ENCODE measurements around the gene SRSF2.

SRSF2 gene

DNA sequence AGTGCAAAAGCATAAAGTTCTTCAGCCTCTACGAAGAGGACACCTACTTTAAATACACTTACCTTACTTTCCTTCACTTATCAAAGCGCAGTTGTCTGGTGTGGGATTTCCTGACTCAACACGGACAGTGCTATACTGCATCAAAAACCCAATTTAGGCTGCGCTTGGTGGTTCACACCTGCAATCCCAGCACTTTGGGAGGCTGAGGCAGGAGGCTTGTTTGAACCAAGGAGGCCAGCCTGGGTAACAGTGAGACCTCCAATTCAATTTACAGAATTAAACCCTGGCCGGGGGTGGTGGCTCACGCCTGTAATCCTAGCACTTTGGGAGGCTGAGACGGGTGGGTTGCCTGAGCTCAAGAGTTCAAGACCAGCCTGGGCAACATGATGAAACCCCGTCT, 14.9 kb downstream of the SRSF2 start:
- in situ Hi-C loops (cut with HindIII; ENCODE audit: low sequenced_read_pairs), result no loop called here

GRCh38 chr17:76721463-76721862, 15.7 kb downstream of the SRSF2 start:
- in situ Hi-C loops (cut with HindIII; ENCODE audit: low sequenced_read_pairs), result no loop called here

GRCh38 chr17:76720941-76721340, 16.2 kb downstream of the SRSF2 start:
- in situ Hi-C loops (cut with HindIII; ENCODE audit: low sequenced_read_pairs), result no loop called here

GRCh38 chr17:76720211-76720610, 16.9 kb downstream of the SRSF2 start:
- in situ Hi-C loops (cut with HindIII; ENCODE audit: low sequenced_read_pairs), result no loop called here

- in situ Hi-C loops (cut with HindIII; ENCODE audit: low sequenced_read_pairs), result loop anchor here (10.0 kb wide), 1 partner anchor 184 kb away; the partner anchor contains the start of gene CYGB
Observed at GRCh38 chr17:76718516-76718915, 18.6 kb downstream of the SRSF2 start.

DNA sequence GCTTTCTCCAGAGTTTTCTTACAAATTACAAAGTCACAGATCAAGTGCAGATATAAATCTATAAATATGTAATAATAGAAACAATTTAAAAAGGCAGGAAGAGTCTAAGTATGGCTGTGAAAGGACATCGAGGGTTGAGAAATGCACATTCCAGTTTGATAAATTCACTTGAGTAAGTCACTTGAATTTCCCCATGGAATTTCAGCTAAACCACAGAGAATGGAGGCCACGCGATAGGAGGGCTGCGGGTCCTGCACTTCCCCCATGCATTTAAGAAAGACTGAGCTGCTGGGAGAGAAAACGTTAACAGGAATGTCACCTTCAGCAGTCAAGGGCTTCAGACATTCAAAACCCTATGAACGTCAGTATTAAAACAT, 20.3 kb downstream of the SRSF2 start:
- in situ Hi-C loops (cut with HindIII; ENCODE audit: low sequenced_read_pairs), result loop anchor here (10.0 kb wide), 1 partner anchor 182 kb away; the partner anchor contains the start of gene CYGB

DNA sequence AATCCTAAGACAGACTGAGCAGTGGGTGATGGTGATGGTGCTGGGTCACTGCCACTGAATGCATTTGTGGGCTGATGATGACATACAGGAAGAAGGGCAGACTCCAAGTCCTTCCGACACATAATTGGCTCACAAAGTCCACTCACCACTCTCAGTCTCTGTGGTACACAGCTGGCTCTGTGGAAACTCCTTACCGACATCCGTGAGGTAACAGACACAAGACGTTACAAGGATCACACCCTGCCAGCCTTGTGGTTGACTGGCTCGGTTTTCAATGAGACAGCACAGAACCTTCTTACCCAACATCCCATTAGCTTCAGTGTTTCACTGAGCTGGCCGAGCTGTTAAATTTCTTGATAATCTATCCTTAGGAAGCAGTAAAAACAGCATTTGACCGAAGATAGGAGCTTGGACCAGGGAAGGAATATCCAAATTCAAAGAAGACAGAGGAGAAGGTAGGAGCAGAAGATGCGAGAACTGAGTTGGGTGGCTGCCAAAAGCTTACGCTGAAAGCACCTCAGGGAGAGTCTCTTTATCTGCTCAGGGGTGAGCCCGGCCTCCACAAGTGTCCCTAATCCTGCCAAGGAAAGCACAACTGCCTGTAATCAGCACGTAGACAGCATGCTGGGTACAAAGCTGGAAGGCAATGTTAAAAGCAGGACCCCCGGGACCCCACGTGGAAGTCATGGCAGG, 20.8 kb downstream of the SRSF2 start:
- in situ Hi-C loops (cut with HindIII; ENCODE audit: low sequenced_read_pairs), result loop anchor here (10.0 kb wide), 1 partner anchor 181 kb away; the partner anchor contains the start of gene CYGB

DNA sequence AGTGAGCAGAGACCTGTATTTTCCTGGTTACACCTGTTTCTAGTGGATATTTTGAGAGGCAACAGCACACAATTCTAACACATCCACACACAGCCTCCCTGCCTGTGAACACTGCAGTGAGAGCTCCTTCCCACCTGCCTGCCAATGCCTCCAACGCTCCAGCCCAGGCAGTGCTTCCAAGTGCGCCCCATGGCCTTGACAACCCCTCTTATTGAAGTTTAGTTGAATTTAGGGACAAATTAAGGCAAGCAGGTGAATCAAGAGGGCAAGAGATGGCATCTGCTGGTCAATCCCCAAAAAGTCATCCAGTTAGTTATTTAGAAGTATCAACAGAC, 21.7 kb downstream of the SRSF2 start:
- in situ Hi-C loops (cut with HindIII; ENCODE audit: low sequenced_read_pairs), result loop anchor here (10.0 kb wide), 1 partner anchor 181 kb away; the partner anchor contains the start of gene CYGB

- in situ Hi-C loops (cut with HindIII; ENCODE audit: low sequenced_read_pairs), result loop anchor here (10.0 kb wide), 1 partner anchor 180 kb away; the partner anchor contains the start of gene CYGB
Observed at GRCh38 chr17:76714822-76715495, 22.2 kb downstream of the SRSF2 start.

DNA sequence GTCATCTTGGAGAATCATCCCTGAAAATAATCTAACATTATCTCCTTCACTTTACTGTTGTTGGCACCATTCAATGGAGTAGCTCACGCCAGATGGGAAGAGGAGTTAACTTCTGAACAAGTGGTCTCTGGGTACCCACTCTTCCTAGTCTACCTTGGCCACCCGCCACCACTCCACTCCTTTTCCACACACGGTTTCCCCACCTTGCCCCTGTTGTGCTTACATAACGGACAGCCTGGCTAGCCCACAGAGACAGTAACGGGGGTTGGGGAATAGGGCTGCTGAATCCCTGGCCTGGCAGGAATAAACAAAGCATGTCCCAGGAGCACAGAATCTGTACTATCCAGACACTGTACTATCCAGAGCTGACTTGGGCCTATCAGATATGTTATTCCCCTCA, 22.8 kb downstream of the SRSF2 start:
- in situ Hi-C loops (cut with HindIII; ENCODE audit: low sequenced_read_pairs), result loop anchor here (10.0 kb wide), 1 partner anchor 180 kb away; the partner anchor contains the start of gene CYGB

- in situ Hi-C loops (cut with HindIII; ENCODE audit: low sequenced_read_pairs), result loop anchor here (10.0 kb wide), 1 partner anchor 179 kb away; the partner anchor contains the start of gene CYGB
Observed at GRCh38 chr17:76713765-76714164, 23.4 kb downstream of the SRSF2 start.

- in situ Hi-C loops (cut with HindIII; ENCODE audit: low sequenced_read_pairs), result loop anchor here (10.0 kb wide), 1 partner anchor 178 kb away; the partner anchor contains the start of gene CYGB
Observed at GRCh38 chr17:76712321-76712720, 24.8 kb downstream of the SRSF2 start.

GRCh38 chr17:76710863-76711611, 26.1 kb downstream of the SRSF2 start, which contains the start of gene MXRA7:
Gene MXRA7 (minus strand): TSS chr17:76710965. CDS start chr17:76710946, 19 bp downstream.
- in situ Hi-C loops (cut with HindIII; ENCODE audit: low sequenced_read_pairs), result loop anchor here (10.0 kb wide), 1 partner anchor 176 kb away; the partner anchor contains the start of gene CYGB

GRCh38 chr17:76709951-76710862, 26.9 kb downstream of the SRSF2 start:
- in situ Hi-C loops (cut with HindIII; ENCODE audit: low sequenced_read_pairs), result loop anchor here (10.0 kb wide), 1 partner anchor 175 kb away; the partner anchor contains the start of gene CYGB

GRCh38 chr17:76709077-76709950, 27.8 kb downstream of the SRSF2 start:
- in situ Hi-C loops (cut with HindIII; ENCODE audit: low sequenced_read_pairs), result no loop called here

DNA sequence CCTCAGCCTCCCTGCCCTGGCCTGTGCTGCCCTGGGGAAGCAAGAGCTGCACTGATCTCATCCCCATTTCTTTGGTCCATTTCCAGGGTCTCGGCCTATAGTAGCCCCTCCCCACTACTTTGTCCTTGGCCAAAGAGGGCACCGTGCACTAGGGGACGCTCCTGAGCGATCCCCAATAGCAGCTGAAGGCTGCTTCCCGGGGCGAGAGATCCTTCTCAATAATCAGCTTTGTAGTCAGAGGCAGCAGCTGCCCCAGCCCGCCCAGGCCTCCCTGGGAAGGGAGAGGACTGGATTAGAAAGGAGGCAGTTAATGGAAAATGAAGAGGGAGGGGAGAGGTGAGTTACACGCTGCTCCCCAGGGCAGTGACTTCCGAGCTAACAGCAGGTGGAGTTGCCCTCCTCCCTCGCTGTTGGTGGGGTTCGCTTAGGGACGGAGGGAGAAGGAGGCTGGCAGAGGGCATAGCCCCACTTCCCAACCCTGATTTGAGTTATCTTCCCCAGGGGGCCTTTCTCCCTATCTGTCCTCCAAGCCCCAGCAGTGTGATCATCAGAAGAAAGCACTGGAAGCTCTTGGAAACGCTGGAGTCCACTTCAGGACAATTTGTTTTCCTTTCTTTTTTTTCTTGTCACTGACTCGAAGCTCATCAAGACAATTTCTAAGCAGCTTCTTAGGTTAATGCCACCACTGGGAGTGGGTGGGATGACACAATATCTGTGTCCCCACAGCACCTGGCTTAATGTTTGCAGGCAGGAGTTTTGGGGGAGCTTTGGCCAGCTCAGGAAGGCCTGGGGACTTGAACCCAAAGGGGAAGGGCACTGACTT, 28.9 kb downstream of the SRSF2 start:
- in situ Hi-C loops (cut with HindIII; ENCODE audit: low sequenced_read_pairs), result no loop called here

DNA sequence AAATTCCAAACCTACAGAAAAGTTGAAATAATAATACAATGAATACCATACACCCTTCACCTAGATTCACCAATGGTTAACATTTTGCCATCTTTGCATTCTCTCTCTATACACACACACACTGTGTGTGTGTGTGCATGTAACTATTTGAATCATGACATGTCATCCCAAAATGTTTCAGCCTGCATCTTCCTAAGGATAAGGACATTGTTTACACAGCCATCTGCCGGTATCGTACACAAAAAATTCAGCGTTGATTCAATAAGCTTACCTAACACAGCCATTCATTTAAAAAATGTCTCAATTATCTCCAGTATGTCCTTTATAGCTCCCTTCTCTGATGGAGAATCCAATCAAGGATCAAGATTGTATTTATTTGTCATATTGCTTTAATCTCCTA, 30.3 kb downstream of the SRSF2 start:
- in situ Hi-C loops (cut with HindIII; ENCODE audit: low sequenced_read_pairs), result no loop called here

DNA sequence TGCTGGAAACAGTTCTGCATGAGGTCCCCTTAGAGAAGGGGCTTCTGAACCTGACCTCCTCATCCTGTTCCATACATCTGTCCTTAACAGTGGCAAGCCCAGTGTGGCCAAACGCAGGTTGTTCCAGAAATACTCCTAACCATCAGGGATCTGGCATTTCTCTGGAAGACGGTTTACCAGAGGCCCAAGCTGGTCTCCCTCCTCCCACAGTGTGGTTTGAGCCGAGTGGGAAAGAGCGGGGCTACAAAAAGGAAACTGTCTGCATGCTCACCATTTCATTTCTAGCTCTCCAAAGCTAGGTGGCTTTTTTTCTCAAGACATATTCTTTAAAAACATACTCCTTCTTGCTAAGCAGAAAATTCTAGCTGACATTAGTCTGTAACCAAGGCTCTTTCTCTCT, 32.3 kb downstream of the SRSF2 start:
- in situ Hi-C loops (cut with HindIII; ENCODE audit: low sequenced_read_pairs), result no loop called here
